ENCODE data around the gene TMEM87A. TPM values are rescaled to one million over a fixed set of nuclear protein-coding genes. Genes with fewer than 3 reads are reported as not detected.
"Not testable (repeated sequence)": the region's sequence is repeated elsewhere in the genome, so short reads cannot be mapped to it uniquely, and the experiment has no call there.

Gene TMEM87A
- polyA plus RNA-seq, 1 experiment, result 37.4 TPM

DNA sequence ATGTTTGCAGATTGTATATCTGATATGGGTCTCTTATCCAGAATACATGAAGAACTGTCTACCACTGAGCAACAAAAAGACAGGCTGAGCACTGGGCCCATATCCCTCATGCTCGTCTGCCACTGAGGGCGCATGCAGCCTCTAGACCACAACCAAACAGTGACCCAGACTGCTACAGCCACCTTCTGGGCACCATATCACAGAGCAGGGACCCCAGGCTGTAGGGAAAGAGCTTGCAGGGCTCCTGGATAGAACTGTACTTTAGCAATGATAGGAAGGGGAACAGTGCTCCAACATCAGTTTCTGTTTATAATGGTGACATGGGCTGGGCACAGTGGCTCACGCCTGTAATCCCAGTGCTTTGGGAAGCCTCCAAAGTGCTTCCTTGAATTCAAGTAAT is 40.2 kb upstream of the TMEM87A start:
- CTCF ChIA-PET, result no interaction called here
- no peak overlapping the region for H3K27ac ChIP-seq (ENCODE audit: low read depth, low read length)
- H3K4me3 ChIP-seq (ENCODE audit: low read depth, low read length), result no peak overlapping the region
- H3K27me3 ChIP-seq (ENCODE audit: control insufficient read depth, insufficient read depth, low read length), result no peaks in the 10 kb centered on the region
- DNase-seq (ENCODE audit: low read depth, low spot score), result no peak
- POLR2A ChIA-PET, result no interaction called here
- H3K9me3 ChIP-seq (ENCODE audit: control insufficient read depth, insufficient read depth, low read length), result no peaks in the 10 kb centered on the region
- TF ChIP-seq, protein P1, sequence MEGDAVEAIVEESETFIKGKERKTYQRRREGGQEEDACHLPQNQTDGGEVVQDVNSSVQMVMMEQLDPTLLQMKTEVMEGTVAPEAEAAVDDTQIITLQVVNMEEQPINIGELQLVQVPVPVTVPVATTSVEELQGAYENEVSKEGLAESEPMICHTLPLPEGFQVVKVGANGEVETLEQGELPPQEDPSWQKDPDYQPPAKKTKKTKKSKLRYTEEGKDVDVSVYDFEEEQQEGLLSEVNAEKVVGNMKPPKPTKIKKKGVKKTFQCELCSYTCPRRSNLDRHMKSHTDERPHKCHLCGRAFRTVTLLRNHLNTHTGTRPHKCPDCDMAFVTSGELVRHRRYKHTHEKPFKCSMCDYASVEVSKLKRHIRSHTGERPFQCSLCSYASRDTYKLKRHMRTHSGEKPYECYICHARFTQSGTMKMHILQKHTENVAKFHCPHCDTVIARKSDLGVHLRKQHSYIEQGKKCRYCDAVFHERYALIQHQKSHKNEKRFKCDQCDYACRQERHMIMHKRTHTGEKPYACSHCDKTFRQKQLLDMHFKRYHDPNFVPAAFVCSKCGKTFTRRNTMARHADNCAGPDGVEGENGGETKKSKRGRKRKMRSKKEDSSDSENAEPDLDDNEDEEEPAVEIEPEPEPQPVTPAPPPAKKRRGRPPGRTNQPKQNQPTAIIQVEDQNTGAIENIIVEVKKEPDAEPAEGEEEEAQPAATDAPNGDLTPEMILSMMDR (IDR thresholded peaks at IDR 0.05; ENCODE audit: low read depth, low read length), result no peak

DNA sequence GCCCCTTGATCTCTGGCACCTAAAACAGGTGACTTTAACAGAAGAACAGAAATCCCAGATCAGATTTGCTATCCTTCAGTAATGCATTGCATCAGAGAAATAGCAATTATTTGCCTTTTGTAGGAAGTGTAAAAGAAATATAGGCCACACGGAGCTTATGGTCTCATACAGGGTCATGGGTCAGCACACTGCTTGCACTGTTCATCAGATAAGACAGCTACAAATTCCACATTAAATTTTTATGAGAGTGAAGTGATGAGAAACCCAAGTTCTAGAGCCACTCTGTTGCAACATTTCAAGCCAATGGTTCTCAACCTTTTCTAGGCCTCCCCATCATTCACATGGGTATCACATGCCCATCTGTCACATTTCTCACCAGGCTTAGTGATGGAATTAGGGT is 33.4 kb upstream of the TMEM87A start:
- peaks cover 3% of the 10 kb centered on the region; the same call in 1 of the 2 replicates for H3K9me3 ChIP-seq (ENCODE audit: control insufficient read depth, insufficient read depth, low read length)
- CTCF ChIA-PET, result no interaction called here
- no peak overlapping the region for H3K4me3 ChIP-seq (ENCODE audit: low read depth, low read length)
- POLR2A ChIA-PET, result no interaction called here
- TF ChIP-seq, protein P1 (IDR thresholded peaks at IDR 0.05; ENCODE audit: low read depth, low read length), result no peak
- H3K27ac ChIP-seq (ENCODE audit: low read depth, low read length), result no peak overlapping the region
- H3K27me3 ChIP-seq (ENCODE audit: control insufficient read depth, insufficient read depth, low read length), result no peaks in the 10 kb centered on the region
- no peak for DNase-seq (ENCODE audit: low read depth, low spot score)

DNA sequence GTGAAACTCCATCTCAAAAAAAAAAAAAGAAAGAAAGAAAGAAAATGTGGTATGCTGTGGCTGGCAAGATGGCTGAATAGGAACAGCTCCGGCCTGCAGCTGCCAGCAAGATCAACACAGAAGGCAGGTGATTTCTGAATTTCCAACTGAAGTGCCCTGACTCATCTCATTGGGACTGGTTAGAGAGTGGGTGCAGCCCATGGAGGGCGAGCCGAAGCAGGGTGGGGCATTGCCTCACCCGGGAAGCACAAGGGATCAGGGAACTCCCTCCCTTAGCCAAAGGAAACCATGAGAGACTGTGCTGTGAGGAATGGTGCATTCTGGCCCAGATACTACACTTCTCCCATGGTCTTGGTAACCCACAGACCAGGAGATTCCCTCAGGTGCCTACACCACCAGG is 27.8 kb upstream of the TMEM87A start:
- CTCF ChIA-PET; POLR2A ChIA-PET; H3K27ac ChIP-seq (ENCODE audit: low read depth, low read length); H3K4me3 ChIP-seq (ENCODE audit: low read depth, low read length); DNase-seq (ENCODE audit: low read depth, low spot score); H3K27me3 ChIP-seq (ENCODE audit: control insufficient read depth, insufficient read depth, low read length): not testable (repeated sequence)
- H3K9me3 ChIP-seq (ENCODE audit: control insufficient read depth, insufficient read depth, low read length), result peaks cover 11% of the 10 kb centered on the region; the same call in 1 of the 2 replicates

DNA sequence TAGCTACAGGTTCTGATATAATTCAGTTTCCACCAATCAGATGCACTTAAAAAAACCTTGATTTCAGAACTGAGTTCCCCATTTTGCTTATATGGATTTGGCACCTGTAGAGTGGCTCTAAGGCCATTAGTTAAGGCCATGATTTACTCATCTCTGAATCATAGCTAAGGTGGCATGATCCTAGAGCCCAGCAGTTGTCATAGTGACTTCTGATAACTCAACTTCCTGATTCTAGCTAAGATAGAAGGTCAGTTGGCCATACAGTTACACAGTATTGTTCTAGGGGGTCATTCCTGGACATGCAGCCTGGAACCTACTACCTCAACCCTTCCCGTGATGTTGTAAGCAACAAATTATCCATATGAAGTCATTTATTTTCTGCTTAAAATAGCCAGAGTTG is 15.9 kb upstream of the TMEM87A start:
- Histone ChIP-seq H3K27me3 (ENCODE audit: control insufficient read depth, insufficient read depth, low read length) (no peaks in the 10 kb centered on the region), H3K4me3 (ENCODE audit: low read depth, low read length) (no peak overlapping the region), H3K9me3 (ENCODE audit: control insufficient read depth, insufficient read depth, low read length) (no peaks in the 10 kb centered on the region), H3K27ac (ENCODE audit: low read depth, low read length) (no peak overlapping the region)
- no peak for DNase-seq (ENCODE audit: low read depth, low spot score)
- ChIA-PET CTCF (no interaction called here), POLR2A (interaction anchor here (1.2 kb wide), 1 partner anchor 16 kb away, joined by 4 read pairs; the partner anchor contains the start of genes GANC and TMEM87A)
- TF ChIP-seq, protein P1 (IDR thresholded peaks at IDR 0.05; ENCODE audit: low read depth, low read length), result no peak

DNA sequence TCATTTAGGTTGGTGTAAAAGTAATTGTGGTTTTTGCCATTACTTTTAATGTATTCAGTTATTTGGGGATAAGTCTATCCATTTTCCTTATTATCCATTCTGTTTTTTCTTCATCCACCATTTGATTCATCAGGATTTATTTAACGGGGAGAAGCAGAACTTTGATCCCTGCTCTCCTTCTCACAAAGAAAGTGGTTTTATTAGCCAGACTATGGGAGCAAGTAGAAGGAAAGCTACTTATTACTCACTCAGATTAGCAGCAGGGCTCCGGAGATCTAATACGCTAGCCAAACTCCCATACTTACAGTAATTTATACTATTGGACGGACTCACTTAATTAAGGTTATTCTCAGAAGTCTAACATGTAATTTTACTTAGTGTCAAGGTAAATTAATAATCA is 14.7 kb upstream of the TMEM87A start:
- DNase-seq (ENCODE audit: low read depth, low spot score), result no peak
- no peaks in the 10 kb centered on the region for H3K27me3 ChIP-seq (ENCODE audit: control insufficient read depth, insufficient read depth, low read length)
- no peak overlapping the region for H3K4me3 ChIP-seq (ENCODE audit: low read depth, low read length)
- H3K9me3 ChIP-seq (ENCODE audit: control insufficient read depth, insufficient read depth, low read length), result no peaks in the 10 kb centered on the region
- TF ChIP-seq, protein P1 (IDR thresholded peaks at IDR 0.05; ENCODE audit: low read depth, low read length), result no peak
- no peak overlapping the region for H3K27ac ChIP-seq (ENCODE audit: low read depth, low read length)
- ChIA-PET CTCF (no interaction called here), POLR2A (no interaction called here)
